ENCODE measurements around the gene ST6GALNAC3. TPM values are rescaled to one million over a fixed set of nuclear protein-coding genes. Genes with fewer than 3 reads are reported as not detected.

ST6GALNAC3 gene
- polyA plus RNA-seq, 1 donor (not counting 4 experiments of a cell fraction or from before 2014, with no cell fraction given): 0.08 TPM

DNA sequence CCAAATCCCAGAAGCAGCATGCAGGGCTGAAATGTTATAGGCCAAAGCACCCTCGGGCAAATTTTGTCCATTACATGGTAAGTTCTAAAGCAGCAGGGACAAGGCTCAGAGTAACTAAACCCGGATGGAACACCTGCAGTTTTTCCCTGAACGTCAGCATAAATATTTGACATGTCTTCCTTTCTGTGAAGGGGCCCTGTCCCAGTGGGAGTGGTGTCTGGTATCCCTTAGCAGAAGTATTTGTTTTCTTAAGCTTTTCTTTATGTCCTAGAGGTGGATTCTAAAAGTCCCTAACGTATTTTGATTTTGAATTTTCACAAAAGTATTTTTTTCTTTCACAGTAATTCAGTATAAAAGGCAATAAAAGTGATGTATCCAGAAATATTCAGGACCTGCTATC, 223.9 kb downstream of the ST6GALNAC3 start:
- Histone ChIP-seq H3K4me3 (ENCODE audit: control insufficient read depth in 2 of 3, extremely low read depth in 1 of 3, insufficient read depth in 2 of 3, low read depth in 1 of 3, low read length in 3 of 3) (no peak overlapping the region), H3K9me1 (ENCODE audit: control insufficient read depth, extremely low read depth, insufficient read depth, low read length) (no peaks in the 10 kb centered on the region), H3K79me2 (ENCODE audit: control insufficient read depth, insufficient read depth, low read length) (no peaks in the 10 kb centered on the region), H2AFZ (ENCODE audit: control insufficient read depth, low read length) (no peak overlapping the region), H3K4me2 (ENCODE audit: control insufficient read depth, extremely low read depth, insufficient read depth, low read depth, low read length) (no peak overlapping the region), H4K20me1 (ENCODE audit: control insufficient read depth, extremely low read depth, insufficient read depth, low read length) (no peaks in the 10 kb centered on the region), H3K27me3 (ENCODE audit: control insufficient read depth, extremely low read depth, insufficient read depth, low read length) (no peaks in the 10 kb centered on the region), H3K36me3 (ENCODE audit: control insufficient read depth in 2 of 2, extremely low read depth in 1 of 2, insufficient read depth in 2 of 2, low read length in 2 of 2) (no peaks in the 10 kb centered on the region), H3K9ac (ENCODE audit: control insufficient read depth, extremely low read depth, insufficient read depth, low read length) (no peak overlapping the region), H3K4me1 (ENCODE audit: control insufficient read depth, extremely low read depth, insufficient read depth, low read length) (no peaks in the 10 kb centered on the region), H3K9me3 (ENCODE audit: control insufficient read depth, low read depth, low read length) (no peaks in the 10 kb centered on the region), H3K27ac (ENCODE audit: control insufficient read depth, insufficient read depth, low read length) (no peak overlapping the region)
- no peak for DNase-seq (ENCODE audit: low read depth, low spot score)
- no peak for FAIRE-seq
- dilution Hi-C loops (cut with MboI; ENCODE audit: extremely low pct_ligation_motif_present, low sequenced_read_pairs): no loop called here
- TF ChIP-seq EZH2 (IDR thresholded peaks at IDR 0.05; ENCODE audit: low read length): no peak
- TF ChIP-seq, protein P1, sequence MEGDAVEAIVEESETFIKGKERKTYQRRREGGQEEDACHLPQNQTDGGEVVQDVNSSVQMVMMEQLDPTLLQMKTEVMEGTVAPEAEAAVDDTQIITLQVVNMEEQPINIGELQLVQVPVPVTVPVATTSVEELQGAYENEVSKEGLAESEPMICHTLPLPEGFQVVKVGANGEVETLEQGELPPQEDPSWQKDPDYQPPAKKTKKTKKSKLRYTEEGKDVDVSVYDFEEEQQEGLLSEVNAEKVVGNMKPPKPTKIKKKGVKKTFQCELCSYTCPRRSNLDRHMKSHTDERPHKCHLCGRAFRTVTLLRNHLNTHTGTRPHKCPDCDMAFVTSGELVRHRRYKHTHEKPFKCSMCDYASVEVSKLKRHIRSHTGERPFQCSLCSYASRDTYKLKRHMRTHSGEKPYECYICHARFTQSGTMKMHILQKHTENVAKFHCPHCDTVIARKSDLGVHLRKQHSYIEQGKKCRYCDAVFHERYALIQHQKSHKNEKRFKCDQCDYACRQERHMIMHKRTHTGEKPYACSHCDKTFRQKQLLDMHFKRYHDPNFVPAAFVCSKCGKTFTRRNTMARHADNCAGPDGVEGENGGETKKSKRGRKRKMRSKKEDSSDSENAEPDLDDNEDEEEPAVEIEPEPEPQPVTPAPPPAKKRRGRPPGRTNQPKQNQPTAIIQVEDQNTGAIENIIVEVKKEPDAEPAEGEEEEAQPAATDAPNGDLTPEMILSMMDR (optimal IDR thresholded peaks at IDR 0.05 in 1 of 3, IDR thresholded peaks at IDR 0.05 in 1 of 3, conservative IDR thresholded peaks at IDR 0.05 in 1 of 3; ENCODE audit: extremely low read depth in 1 of 3, insufficient read depth in 2 of 3, low read length in 3 of 3): no peak

DNA sequence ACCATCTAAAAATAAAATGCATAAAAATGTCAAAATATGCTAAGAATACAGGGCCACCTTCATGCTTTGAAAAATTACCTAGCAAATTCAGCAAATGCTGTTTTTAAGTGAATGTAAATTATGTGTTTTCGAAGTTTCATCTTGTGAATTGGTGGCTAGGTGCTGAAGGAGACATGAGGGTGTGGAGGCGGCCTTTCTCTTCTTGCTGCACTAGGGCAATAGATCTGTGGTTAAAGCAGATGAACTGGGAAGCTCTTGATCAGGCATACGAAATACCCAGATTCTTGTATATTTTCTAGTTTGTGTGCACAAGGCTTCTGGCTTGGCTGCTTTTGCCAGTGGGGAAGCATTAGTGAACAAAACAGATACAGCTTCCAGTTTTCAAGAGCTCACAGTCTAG, 224.5 kb downstream of the ST6GALNAC3 start:
- Histone ChIP-seq H2AFZ (ENCODE audit: control insufficient read depth, low read length) (no peak overlapping the region), H3K9ac (ENCODE audit: control insufficient read depth, extremely low read depth, insufficient read depth, low read length) (no peak overlapping the region), H3K79me2 (ENCODE audit: control insufficient read depth, insufficient read depth, low read length) (no peaks in the 10 kb centered on the region), H3K9me1 (ENCODE audit: control insufficient read depth, extremely low read depth, insufficient read depth, low read length) (no peaks in the 10 kb centered on the region), H4K20me1 (ENCODE audit: control insufficient read depth, extremely low read depth, insufficient read depth, low read length) (no peaks in the 10 kb centered on the region), H3K27ac (ENCODE audit: control insufficient read depth, insufficient read depth, low read length) (no peak overlapping the region), H3K9me3 (ENCODE audit: control insufficient read depth, low read depth, low read length) (no peaks in the 10 kb centered on the region), H3K27me3 (ENCODE audit: control insufficient read depth, extremely low read depth, insufficient read depth, low read length) (no peaks in the 10 kb centered on the region), H3K4me2 (ENCODE audit: control insufficient read depth, extremely low read depth, insufficient read depth, low read depth, low read length) (no peak overlapping the region), H3K4me3 (ENCODE audit: control insufficient read depth in 2 of 3, extremely low read depth in 1 of 3, insufficient read depth in 2 of 3, low read depth in 1 of 3, low read length in 3 of 3) (no peak overlapping the region), H3K36me3 (ENCODE audit: control insufficient read depth in 2 of 2, extremely low read depth in 1 of 2, insufficient read depth in 2 of 2, low read length in 2 of 2) (no peaks in the 10 kb centered on the region), H3K4me1 (ENCODE audit: control insufficient read depth, extremely low read depth, insufficient read depth, low read length) (no peaks in the 10 kb centered on the region)
- dilution Hi-C loops (cut with MboI; ENCODE audit: extremely low pct_ligation_motif_present, low sequenced_read_pairs): no loop called here
- DNase-seq (ENCODE audit: low read depth, low spot score): no peak
- no peak for FAIRE-seq
- TF ChIP-seq, protein P1 (optimal IDR thresholded peaks at IDR 0.05 in 1 of 3, IDR thresholded peaks at IDR 0.05 in 1 of 3, conservative IDR thresholded peaks at IDR 0.05 in 1 of 3; ENCODE audit: extremely low read depth in 1 of 3, insufficient read depth in 2 of 3, low read length in 3 of 3): no peak
- TF ChIP-seq EZH2 (IDR thresholded peaks at IDR 0.05; ENCODE audit: low read length): no peak

Data from keratinocyte (primary cell).